ENCODE data around the gene CCDC184.
"Not testable (repeated sequence)": the region's sequence is repeated elsewhere in the genome, so short reads cannot be mapped to it uniquely, and the experiment has no call there.

CCDC184 gene

DNA sequence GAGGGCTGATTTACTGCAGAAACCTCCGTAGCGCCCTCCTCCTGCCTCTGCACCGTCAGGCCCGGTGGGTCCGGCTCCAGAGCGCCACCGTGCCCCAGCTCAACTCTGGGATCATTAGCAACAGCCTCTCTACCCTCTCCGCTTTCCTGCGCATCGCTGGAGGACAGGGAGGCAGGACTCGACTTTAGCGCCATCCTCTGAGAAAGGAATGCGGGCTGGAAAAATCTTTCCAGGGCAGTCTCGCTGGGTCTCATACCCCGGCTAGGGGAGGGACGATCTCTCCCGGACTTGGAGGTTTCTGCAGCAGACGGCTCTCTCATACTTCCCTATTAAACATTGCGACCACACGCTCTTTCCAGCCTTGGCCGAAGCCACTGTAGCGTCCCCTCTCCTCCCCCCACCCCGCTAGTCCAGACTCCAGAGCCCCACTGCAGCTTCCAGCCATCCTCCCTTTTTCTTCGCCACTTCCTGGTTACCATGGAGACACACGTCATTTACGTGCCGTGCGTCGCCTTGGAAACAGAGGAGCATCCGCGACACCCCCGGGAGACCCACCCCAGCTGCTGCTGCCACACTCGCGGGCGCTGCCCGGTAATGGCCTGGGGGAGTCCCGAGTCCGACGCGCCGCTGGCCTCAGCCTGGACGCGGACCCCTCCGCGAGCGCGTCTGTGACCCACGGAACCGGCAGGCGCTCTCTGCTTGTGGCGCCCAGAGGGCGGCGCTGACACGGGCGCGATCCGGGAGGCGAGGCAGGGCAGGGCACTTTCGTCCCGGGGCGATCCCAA is at the start of gene CCDC184:
CCDC184 (plus strand) TSS at position 554 of the 785 bp plus-strand sequence. CDS start 479 bp downstream, outside the sequence.
- peak in 3 of 4 experiments; percentile 28 to 61 (median 52) for DNase-seq (ENCODE audit: low read depth in 4 of 4, low spot score in 1 of 4)

DNA sequence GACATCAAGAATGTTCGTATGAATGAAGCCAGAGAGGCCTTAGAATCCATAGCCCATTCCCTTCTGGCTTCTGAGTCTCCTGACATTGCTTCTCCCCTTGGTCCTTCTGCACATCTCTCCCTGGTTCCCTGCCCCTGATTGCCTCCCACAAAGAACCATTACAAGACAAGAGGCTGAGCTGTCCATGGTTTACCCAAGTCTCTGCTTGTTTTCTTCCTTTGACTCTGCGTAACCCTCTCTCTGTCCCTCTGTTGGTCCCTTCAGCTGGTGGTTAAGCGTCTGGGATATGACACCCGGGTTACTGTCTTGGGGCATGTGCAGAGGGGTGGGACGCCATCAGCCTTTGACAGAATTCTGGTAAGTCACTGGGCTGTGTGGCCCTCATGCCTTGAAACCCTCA is 48.4 kb upstream of the CCDC184 start:
- DNase-seq (ENCODE audit: low read depth in 4 of 4, low spot score in 1 of 4): no peak

DNA sequence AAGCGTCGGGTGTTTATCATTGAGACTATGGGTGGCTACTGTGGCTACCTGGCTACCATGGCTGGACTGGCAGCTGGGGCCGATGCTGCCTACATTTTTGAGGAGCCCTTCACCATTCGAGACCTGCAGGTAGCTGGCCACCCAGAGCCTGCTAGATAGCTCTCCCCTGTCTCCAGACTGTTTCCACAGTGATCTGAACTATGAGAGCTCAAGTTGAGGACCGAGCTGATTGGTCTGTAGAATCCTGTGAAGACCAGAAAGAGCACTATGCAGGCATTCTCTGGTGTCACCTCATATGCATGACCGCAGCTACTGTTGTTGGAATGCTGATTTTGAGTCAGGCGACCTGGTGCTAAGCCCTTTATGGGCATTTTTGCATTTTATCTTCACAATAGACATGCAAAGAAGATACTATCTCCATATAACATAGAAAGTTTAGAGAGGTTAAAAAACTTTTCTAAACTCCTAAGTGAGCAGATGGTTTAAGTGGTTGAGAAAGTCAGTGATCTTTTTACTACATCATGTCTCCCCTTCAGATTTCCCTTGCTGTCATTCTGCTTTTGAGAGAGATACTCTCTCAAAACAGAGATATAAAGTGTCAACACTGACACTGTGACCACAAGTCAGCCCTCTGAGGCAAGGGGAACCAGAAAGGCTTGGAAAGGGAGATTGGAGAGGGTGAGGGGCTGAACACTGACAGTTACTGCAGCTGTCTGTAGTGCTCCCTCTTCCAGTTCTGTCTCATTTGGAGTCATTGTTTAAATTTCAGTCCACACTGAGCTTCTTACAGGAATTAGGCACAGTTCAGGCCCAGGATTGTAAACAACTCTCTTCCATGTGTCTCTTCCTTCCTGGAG is 40.4 kb upstream of the CCDC184 start:
- no peak for DNase-seq (ENCODE audit: low read depth in 4 of 4, low spot score in 1 of 4)

DNA sequence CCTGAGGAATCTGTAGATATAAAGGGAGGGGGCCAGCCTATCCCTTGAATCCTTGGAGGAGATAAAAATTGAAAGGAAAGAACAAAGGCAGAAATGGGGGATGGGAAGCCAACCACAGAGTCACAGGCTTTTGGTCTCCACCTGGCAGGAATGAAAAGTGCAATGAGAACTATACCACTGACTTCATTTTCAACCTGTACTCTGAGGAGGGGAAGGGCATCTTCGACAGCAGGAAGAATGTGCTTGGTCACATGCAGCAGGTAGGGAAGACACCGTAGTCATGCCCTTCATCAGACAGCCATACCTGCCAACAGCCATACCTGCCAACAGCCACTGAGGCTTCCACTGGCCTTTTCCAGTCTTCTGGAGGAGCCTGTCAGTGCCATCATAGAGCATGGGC is 39.5 kb upstream of the CCDC184 start:
- DNase-seq (ENCODE audit: low read depth in 4 of 4, low spot score in 1 of 4): no peak

DNA sequence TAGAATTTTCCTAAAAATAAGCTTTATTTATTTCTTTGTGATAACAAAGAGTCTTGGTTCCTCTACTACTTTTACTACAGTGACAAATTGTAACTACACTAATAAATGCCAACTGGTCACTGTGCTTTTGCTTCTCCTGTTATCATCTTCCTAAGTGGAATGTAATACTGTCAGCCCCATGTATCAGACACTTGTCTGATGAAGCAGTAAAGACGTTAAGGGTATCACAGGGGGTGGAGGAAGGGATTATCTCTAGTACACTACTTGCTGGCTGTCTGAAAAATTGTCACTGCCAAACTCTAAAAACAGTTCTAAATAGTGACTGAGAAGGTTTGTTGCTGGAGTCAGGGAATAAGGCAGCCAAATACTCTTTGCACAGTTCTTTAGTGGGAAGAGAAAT is 37.5 kb upstream of the CCDC184 start:
- DNase-seq (ENCODE audit: low read depth in 4 of 4, low spot score in 1 of 4): no peak

DNA sequence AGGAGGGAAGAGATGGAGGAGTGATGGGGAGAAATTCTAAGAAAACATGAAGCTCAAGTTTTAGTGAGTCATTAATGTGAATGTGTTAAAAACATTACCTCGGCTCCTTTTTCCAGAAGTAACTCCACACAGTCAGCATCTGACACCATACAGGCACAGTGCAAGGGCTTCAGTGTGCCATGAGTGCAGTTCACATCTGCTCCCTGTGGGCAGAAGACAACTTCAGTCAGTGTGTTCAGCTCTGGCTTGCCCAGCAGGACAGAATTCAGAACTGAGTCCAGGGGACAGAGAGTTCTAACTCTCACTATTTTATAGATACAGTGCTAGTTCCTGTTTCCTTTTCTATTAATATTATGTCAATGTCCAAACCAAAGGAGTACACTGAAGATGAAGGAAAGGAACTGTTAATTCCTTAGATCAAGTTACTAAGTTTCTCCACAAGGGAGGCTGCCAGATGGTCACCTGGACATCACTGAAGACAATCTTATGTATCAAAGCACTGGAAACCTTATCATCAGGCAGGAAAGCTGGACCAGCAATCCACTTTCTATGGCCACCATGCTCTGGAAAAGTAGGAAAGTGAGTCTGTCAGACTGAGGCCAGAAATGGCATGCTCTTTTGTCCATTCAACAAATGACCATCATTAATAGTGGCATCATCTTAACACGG is 32.2 kb upstream of the CCDC184 start:
- no peak for DNase-seq (ENCODE audit: low read depth in 4 of 4, low spot score in 1 of 4)

DNA sequence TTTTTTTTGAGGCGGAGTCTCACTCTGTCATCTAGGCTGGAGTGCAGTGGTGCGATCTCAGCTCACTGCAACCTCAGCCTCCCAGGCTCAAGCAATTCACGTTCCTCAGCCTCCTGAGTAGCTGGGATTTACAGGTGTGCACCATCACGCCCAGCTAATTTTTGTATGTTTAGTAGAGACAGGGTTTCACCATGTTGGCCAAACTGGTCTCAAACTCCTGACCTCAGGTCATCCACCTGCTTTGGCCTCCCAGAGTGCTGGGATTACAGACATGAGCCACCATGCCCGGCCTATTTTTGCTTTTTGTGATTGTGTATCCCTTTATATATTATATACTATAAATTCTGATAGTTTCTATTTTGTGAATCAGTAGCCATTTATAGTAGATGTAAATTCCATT is 27.7 kb upstream of the CCDC184 start:
- not testable (repeated sequence) for DNase-seq (ENCODE audit: low read depth in 4 of 4, low spot score in 1 of 4)

DNA sequence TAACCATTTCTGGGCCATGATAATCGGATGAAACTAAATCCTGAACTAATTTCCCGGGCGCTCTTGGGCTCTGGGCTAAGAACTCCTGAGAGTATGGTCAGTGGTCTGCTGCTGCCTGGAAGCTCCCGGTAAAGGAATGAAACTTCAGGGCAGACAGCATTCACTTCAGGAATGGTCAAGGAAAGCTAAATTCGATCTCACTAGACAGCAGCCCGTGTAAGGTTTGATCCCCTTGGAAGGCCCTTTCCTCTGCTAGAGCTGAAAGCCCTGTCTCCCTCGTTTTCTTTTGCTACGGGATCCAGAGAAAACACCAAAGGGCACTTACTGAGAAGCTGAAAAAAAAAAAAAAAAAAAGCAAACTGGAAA is 26.8 kb upstream of the CCDC184 start:
- no peak for DNase-seq (ENCODE audit: low read depth in 4 of 4, low spot score in 1 of 4)

DNA sequence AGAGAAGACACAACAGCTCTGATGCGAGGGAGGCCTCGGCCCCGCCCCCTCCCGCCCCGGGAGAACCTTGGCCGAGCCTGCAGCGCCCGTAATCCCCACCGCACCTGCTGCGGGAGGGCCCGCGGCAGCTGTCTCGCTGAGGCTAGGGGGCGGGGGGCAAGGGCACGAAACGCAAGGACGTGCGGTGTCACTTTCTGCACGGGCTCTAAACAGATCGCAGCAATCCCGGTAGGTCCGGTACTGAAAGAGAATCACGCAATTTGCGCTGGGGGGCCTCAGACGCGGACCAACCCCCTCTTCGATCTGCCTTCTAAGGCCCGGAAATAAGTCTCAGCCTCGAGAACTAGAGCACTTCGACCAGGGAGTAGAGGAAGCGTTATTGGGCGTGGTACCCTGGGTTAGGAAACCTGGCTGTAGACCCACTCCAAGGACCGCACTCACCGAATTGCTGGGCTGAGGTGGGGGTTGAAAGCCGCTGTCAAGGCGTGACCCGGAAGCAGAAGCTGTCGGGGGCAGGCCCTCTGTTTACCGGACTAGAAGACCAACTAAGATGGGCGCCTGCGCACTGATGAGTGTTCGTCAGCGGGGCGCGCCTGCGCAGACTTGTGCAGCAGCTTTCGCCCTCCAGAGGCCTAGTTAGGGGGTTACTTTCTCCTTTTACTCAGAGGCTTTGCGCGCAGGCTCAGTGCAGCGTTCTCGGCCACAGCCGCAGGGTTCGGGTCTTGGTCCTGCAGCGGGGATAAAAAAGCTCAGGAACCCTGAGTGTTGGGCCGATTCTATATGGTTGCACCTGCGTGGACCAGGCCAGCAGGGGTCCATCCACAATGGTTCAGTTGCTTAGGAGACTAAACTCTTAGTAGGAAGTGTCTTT is 26.2 kb upstream of the CCDC184 start, which contains the start of gene ASB8:
ASB8 (minus strand) TSS at position 498 of the 871 bp plus-strand sequence. CDS start 4,019 bp downstream, outside the sequence.
- peak; percentile 96 to 99 (median 98) for DNase-seq (ENCODE audit: low read depth in 4 of 4, low spot score in 1 of 4)

DNA sequence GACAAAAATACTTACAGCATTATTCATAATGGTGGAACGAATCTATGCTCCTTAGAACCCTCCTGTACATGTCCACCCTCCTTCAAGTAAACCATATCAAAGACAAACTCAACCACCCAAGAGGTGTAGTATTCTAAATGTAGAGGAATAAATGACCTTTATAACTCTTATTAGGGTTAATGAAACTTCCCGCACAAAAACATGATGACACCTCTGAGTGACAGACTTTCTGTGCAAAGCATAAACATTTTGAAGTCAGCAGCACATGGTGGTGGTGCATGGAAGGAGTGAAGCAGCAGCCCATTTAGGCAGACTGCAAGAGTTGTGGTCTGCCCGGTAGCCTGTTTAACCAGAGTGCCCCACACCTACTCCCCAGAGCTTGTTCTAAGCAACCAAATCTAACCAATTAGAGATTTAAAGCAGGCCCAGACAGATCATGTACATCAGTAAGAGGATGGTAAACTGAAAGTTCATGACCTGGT is 25.5 kb upstream of the CCDC184 start:
- no peak for DNase-seq (ENCODE audit: low read depth in 4 of 4, low spot score in 1 of 4)

DNA sequence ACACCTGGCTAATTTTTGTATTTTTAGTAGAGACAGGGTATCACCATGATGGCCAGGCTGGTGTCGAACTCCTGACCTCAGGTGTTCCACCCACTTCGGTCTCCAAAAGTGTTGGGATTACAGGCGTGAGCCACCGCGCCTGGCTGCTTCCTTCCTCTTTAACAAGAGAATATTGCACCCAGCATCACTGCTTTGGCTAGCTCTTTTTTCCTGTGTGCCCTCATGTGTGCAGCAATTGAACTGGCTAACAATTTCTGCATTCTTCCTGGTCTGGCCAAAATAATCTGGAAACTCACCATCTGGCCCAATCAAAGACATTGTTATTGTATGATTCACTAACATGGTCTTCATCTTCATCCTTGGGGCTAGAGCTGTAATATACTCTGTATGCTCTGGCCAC is 23.4 kb upstream of the CCDC184 start:
- no peak for DNase-seq (ENCODE audit: low read depth in 4 of 4, low spot score in 1 of 4)

DNA sequence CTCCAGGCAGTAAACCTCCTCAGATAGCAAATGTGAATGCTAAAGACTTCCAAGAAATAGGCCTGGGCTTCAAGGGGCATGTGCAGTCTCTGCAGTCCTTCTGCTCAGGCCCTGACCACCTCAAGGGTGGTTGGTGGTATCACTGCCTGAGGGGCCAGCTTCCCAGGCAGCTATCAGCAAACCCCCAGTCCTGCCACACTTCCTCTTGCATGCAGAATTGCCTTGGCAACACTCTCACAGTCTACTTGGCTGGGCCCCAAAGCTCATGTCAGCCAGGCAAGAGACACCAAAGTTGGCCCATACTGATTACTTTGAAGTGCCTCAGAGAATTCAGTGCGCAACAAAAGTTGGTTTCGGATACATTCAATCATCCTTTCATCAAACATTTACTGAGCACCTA is 22.6 kb upstream of the CCDC184 start:
- no peak for DNase-seq (ENCODE audit: low read depth in 4 of 4, low spot score in 1 of 4)

DNA sequence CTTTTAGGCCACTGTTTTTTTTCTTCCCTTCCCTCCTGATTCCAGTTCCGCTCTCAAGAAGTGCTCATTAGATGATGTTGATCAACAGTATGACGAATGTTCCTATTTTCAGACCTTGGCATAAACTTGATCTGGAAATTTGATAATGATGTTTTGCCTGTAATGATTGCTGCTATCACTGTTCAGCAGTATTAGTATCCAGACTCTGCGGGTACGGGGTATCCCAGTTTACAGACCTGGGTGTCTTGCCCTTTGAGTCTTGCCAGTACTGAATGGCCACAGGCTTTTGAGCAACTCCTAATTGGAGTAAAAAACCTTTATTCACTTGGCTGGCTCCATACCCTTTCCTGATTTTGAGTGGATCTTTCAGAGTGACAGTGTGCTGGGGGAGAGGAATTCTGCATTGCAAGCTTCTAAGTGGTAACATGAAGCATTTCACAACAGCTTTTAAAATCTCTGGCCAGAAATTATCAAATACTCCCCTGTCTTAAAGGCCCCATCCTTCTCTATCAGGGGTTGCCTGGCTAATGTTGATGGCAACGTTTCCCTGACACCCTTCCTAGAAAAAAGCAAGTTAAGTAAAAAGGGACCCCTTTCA is 20.2 kb upstream of the CCDC184 start:
- DNase-seq (ENCODE audit: low read depth in 4 of 4, low spot score in 1 of 4): no peak

DNA sequence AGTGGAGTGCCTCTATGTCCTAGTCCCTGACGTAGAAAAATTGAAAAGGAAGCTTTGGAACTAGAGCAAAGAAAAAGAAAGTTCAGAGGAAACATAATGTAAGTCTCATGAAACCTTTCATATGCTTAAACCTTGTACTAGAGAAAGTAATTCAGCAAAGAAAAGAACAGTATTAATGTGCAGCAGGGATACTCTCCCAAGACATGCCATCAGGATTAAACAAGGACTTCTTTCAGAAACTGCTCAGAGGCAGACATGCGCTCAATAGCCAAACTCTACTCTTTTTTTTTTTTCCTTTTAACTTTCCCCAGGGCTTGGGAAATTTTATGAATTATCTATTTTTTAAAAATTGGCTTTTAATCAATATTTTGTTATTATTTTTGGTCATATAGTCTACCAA is 19.0 kb upstream of the CCDC184 start:
- no peak for DNase-seq (ENCODE audit: low read depth in 4 of 4, low spot score in 1 of 4)

DNA sequence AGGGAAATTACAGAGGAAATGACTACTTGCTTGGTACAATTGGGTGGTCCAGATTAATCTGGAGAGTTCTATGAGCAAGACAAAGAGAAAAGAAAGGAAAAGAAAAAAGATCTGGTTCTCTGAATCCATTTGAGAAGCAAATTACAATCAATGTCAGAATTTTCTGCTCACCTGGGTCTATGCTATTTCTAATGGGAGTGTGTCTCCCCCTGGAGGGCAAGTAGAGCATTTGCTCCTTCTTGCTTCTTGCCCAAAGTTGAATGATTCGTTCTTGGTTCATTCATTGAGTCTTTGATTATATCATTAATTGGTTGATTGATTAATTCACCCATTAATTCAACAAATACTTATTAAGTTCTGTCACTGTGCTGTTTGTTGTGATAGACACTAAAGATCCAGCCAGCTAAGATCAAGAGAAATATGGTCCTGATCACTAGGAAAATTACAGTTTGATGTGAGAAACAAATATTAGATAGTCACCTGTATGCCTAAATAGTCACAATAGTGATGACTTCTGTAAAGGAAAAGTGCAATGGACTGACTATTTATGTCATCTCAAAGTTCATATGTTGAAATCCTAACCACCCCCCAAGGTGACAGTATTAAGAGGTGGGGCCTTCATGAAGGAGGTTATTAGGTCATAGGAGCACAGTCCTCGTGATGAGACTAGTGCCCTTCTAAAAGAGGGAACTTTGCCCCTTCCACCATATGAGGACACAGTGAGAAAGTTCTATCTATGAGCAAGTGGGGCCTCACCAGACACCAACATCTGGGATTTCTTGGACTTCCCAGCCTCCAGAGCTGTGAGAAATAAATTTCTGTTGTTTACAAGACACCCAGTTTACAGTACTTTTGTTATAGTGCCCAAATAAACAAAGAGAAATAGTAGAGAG is 18.1 kb upstream of the CCDC184 start:
- peak in 1 of 4 experiments; percentile 28 for DNase-seq (ENCODE audit: low read depth in 4 of 4, low spot score in 1 of 4)

DNA sequence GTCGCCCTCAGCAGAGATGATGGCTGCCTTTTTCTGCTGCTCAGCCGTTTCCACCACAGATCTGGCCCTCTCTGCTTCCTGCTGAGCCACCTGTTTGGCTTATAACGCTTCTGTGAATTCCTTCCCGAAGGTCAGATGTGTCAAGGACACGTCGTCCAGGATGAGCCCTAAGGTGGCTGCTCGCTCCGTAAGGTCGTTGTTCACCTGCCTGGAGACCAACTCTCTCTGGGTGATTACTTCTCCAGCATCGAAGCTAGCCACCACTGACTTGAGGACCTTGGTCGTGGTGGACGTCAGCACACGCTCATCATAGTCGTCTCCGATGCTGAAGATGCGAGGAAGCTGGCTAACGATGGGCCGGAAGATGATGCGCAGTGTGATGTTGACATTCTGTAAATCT is 14.4 kb upstream of the CCDC184 start:
- DNase-seq (ENCODE audit: low read depth in 4 of 4, low spot score in 1 of 4): no peak

DNA sequence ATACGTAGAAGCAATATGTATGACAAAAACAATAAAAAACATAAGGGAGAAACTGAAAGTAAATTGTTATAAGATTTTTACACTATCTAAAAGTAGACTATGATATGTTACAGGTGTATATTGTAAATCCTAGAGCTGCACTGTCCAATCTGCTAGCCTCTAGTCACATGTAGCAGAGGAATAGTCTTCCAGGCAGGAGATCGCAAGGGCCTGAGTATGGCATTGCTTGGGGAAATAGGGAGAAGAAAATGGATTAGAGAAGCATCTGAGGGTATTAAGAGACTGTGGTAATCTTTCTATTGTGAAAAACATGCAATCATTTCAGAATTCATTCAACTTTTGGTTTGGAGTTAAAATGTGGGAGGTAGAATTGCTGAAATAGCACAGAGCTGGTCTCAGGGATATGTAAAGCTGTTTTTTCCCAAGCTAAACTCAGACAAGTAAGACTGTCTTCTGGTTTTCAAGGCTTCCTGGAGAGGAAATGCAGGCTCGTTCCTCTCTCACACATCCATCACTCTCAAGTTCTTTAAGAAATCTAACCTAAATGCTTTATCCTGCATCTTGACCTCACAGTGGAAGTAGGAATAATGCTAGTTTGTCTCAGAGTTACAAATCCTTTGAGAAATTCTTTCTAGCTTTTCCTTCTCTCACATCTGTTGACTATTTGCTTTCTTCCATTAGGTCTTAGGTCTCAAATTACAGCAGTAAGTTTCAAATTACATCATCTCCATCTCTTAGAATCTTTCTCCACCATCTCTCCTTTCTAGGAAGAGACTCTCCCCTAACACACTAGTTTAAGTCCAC is 7.6 kb upstream of the CCDC184 start:
- DNase-seq (ENCODE audit: low read depth in 4 of 4, low spot score in 1 of 4): no peak

DNA sequence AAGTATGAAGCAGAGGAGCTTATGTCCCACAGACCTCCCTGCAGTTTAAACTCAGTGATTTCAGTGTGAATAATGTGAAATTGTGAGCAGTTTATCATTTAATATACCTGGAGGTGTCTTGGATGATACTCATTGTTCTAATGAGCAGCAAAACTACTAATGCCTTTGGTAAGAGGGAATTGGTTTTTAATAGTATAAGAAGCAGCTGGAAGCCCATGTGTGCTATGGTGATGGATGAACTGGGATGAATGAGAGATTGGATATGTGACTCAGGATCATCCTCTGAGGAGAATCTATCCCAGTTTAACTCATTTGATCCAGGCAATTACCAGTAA is 7.1 kb upstream of the CCDC184 start:
- DNase-seq (ENCODE audit: low read depth in 4 of 4, low spot score in 1 of 4): no peak

Measured in stimulated activated CD4-positive, alpha-beta T cell treated with anti-CD3 and anti-CD28 coated beads, Interleukin-1b, Interleukin-23, amount 100 ng/mL, for 24 hours (primary cell).